ENCODE measurements around the gene PDGFRB. TPM values are rescaled to one million over a fixed set of nuclear protein-coding genes. Genes with fewer than 3 reads are reported as not detected.

The PDGFRB gene
- total RNA-seq, 1 donor from 2014 or later, result 1.0 TPM

- Mint-ChIP-seq H3K27me3 (ENCODE audit: insufficient read depth) (no peaks in the 10 kb centered on the region), H3K4me3 (no peak overlapping the region), H3K9me3 (no peaks in the 10 kb centered on the region), H3K4me1 (ENCODE audit: low read depth) (no peaks in the 10 kb centered on the region), H3K36me3 (ENCODE audit: low read depth) (peaks cover 2% of the 10 kb centered on the region), H3K27ac (no peak overlapping the region)
- intact Hi-C loops (cut with micrococcal nuclease), result no loop called here
- DNase-seq (ENCODE audit: low spot score), result no peak
Observed at GRCh38 chr5:150123542-150123941, 32.1 kb downstream of the PDGFRB start.

- Mint-ChIP-seq H3K27ac (no peak overlapping the region), H3K4me3 (no peak overlapping the region), H3K27me3 (ENCODE audit: insufficient read depth) (no peaks in the 10 kb centered on the region), H3K36me3 (ENCODE audit: low read depth) (peaks cover 2% of the 10 kb centered on the region), H3K4me1 (ENCODE audit: low read depth) (no peaks in the 10 kb centered on the region), H3K9me3 (no peaks in the 10 kb centered on the region)
- DNase-seq (ENCODE audit: low spot score), result no peak
- intact Hi-C loops (cut with micrococcal nuclease), result no loop called here
Observed at GRCh38 chr5:150122536-150123481, 32.8 kb downstream of the PDGFRB start.

- H3K36me3 Mint-ChIP-seq (ENCODE audit: low read depth), result peaks cover 2% of the 10 kb centered on the region
- H3K4me1 Mint-ChIP-seq (ENCODE audit: low read depth), result no peaks in the 10 kb centered on the region
- intact Hi-C loops (cut with micrococcal nuclease), result no loop called here
- no peaks in the 10 kb centered on the region for H3K27me3 Mint-ChIP-seq (ENCODE audit: insufficient read depth)
- no peak overlapping the region for H3K4me3 Mint-ChIP-seq
- H3K27ac Mint-ChIP-seq, result peak overlapping the region; percentile 45
- no peak for DNase-seq (ENCODE audit: low spot score)
- no peaks in the 10 kb centered on the region for H3K9me3 Mint-ChIP-seq
Observed at GRCh38 chr5:150122158-150122510, 33.5 kb downstream of the PDGFRB start.

- intact Hi-C loops (cut with micrococcal nuclease), result no loop called here
- DNase-seq (ENCODE audit: low spot score), result no peak
- H3K4me1 Mint-ChIP-seq (ENCODE audit: low read depth), result no peaks in the 10 kb centered on the region
- H3K36me3 Mint-ChIP-seq (ENCODE audit: low read depth), result peaks cover 2% of the 10 kb centered on the region
- no peak overlapping the region for H3K27ac Mint-ChIP-seq
- no peaks in the 10 kb centered on the region for H3K9me3 Mint-ChIP-seq
- no peak overlapping the region for H3K4me3 Mint-ChIP-seq
- H3K27me3 Mint-ChIP-seq (ENCODE audit: insufficient read depth), result no peaks in the 10 kb centered on the region
Observed at GRCh38 chr5:150121448-150122157, 34.0 kb downstream of the PDGFRB start.

GRCh38 chr5:150120617-150121447 is 34.8 kb downstream of the PDGFRB start:
- intact Hi-C loops (cut with micrococcal nuclease), result no loop called here
- no peaks in the 10 kb centered on the region for H3K9me3 Mint-ChIP-seq
- peaks cover 2% of the 10 kb centered on the region for H3K36me3 Mint-ChIP-seq (ENCODE audit: low read depth)
- no peak for DNase-seq (ENCODE audit: low spot score)
- H3K4me1 Mint-ChIP-seq (ENCODE audit: low read depth), result no peaks in the 10 kb centered on the region
- no peak overlapping the region for H3K4me3 Mint-ChIP-seq
- no peaks in the 10 kb centered on the region for H3K27me3 Mint-ChIP-seq (ENCODE audit: insufficient read depth)
- H3K27ac Mint-ChIP-seq, result no peak overlapping the region

GRCh38 chr5:150120062-150120441 is 35.6 kb downstream of the PDGFRB start:
- Mint-ChIP-seq H3K27ac (no peak overlapping the region), H3K4me1 (ENCODE audit: low read depth) (no peaks in the 10 kb centered on the region), H3K4me3 (no peak overlapping the region), H3K36me3 (ENCODE audit: low read depth) (peaks cover 2% of the 10 kb centered on the region), H3K9me3 (no peaks in the 10 kb centered on the region), H3K27me3 (ENCODE audit: insufficient read depth) (no peaks in the 10 kb centered on the region)
- DNase-seq (ENCODE audit: low spot score), result no peak
- intact Hi-C loops (cut with micrococcal nuclease), result no loop called here

GRCh38 chr5:150119421-150120061 is 36.1 kb downstream of the PDGFRB start:
- no peak for DNase-seq (ENCODE audit: low spot score)
- Mint-ChIP-seq H3K9me3 (no peaks in the 10 kb centered on the region), H3K4me1 (ENCODE audit: low read depth) (no peaks in the 10 kb centered on the region), H3K36me3 (ENCODE audit: low read depth) (peaks cover 2% of the 10 kb centered on the region), H3K27ac (no peak overlapping the region), H3K4me3 (no peak overlapping the region), H3K27me3 (ENCODE audit: insufficient read depth) (no peaks in the 10 kb centered on the region)
- intact Hi-C loops (cut with micrococcal nuclease), result loop anchor here (1.0 kb wide), 1 partner anchor 21 kb away; no protein-coding TSS in a partner anchor

- Mint-ChIP-seq H3K27me3 (ENCODE audit: insufficient read depth) (no peaks in the 10 kb centered on the region), H3K4me3 (no peak overlapping the region), H3K27ac (no peak overlapping the region), H3K4me1 (ENCODE audit: low read depth) (no peaks in the 10 kb centered on the region), H3K36me3 (ENCODE audit: low read depth) (peaks cover 2% of the 10 kb centered on the region), H3K9me3 (no peaks in the 10 kb centered on the region)
- DNase-seq (ENCODE audit: low spot score), result no peak
- intact Hi-C loops (cut with micrococcal nuclease), result loop anchor here (1.0 kb wide), 1 partner anchor 22 kb away; no protein-coding TSS in a partner anchor
Observed at GRCh38 chr5:150118561-150119229, 37.0 kb downstream of the PDGFRB start.

GRCh38 chr5:150117945-150118560 is 37.6 kb downstream of the PDGFRB start:
- H3K27ac Mint-ChIP-seq, result no peak overlapping the region
- no peaks in the 10 kb centered on the region for H3K27me3 Mint-ChIP-seq (ENCODE audit: insufficient read depth)
- no peak overlapping the region for H3K4me3 Mint-ChIP-seq
- intact Hi-C loops (cut with micrococcal nuclease), result no loop called here
- H3K4me1 Mint-ChIP-seq (ENCODE audit: low read depth), result no peaks in the 10 kb centered on the region
- DNase-seq (ENCODE audit: low spot score), result no peak
- no peaks in the 10 kb centered on the region for H3K9me3 Mint-ChIP-seq
- H3K36me3 Mint-ChIP-seq (ENCODE audit: low read depth), result peaks cover 2% of the 10 kb centered on the region

GRCh38 chr5:150116667-150117400 is 38.8 kb downstream of the PDGFRB start:
- Mint-ChIP-seq H3K9me3 (no peaks in the 10 kb centered on the region), H3K4me1 (ENCODE audit: low read depth) (no peaks in the 10 kb centered on the region), H3K36me3 (ENCODE audit: low read depth) (peaks cover 2% of the 10 kb centered on the region), H3K4me3 (no peak overlapping the region), H3K27me3 (ENCODE audit: insufficient read depth) (peaks cover 2% of the 10 kb centered on the region), H3K27ac (no peak overlapping the region)
- DNase-seq (ENCODE audit: low spot score), result no peak
- intact Hi-C loops (cut with micrococcal nuclease), result no loop called here

GRCh38 chr5:150114773-150115408 is 40.8 kb downstream of the PDGFRB start:
- Mint-ChIP-seq H3K36me3 (ENCODE audit: low read depth) (peaks cover 2% of the 10 kb centered on the region), H3K4me3 (no peak overlapping the region), H3K9me3 (no peaks in the 10 kb centered on the region), H3K27me3 (ENCODE audit: insufficient read depth) (peaks cover 11% of the 10 kb centered on the region), H3K27ac (no peak overlapping the region), H3K4me1 (ENCODE audit: low read depth) (no peaks in the 10 kb centered on the region)
- intact Hi-C loops (cut with micrococcal nuclease), result no loop called here
- DNase-seq (ENCODE audit: low spot score), result no peak

All from activated T-helper 1 cell treated with anti-CD3 and anti-CD28 coated beads, Interleukin-12 subunit alpha, Interleukin-12 subunit beta, Interleukin-2, Interleukin-4 antibody, amounts not matched to agents 30 ng/mL and 10 ng/mL and 1 ng/mL, durations not matched to agents 14 hours and 24 hours and 36 hours (primary cell).